GM12874 (cell line): ENCODE measurements around the gene LDB3.

Experiments
- TF ChIP-seq, protein P1 (sequence below): IDR thresholded peaks from 2 replicates; pipeline ENCODE4 v1.5.1; 2011; ENCODE audit warnings: low read depth, mild to moderate bottlenecking, control low read depth, low read length, moderate library complexity; ENCODE audit not compliant: insufficient read depth

Gene LDB3

GRCh38 chr10:86779220-86780017, 111.1 kb downstream of the LDB3 start:
- TF ChIP-seq, protein P1, sequence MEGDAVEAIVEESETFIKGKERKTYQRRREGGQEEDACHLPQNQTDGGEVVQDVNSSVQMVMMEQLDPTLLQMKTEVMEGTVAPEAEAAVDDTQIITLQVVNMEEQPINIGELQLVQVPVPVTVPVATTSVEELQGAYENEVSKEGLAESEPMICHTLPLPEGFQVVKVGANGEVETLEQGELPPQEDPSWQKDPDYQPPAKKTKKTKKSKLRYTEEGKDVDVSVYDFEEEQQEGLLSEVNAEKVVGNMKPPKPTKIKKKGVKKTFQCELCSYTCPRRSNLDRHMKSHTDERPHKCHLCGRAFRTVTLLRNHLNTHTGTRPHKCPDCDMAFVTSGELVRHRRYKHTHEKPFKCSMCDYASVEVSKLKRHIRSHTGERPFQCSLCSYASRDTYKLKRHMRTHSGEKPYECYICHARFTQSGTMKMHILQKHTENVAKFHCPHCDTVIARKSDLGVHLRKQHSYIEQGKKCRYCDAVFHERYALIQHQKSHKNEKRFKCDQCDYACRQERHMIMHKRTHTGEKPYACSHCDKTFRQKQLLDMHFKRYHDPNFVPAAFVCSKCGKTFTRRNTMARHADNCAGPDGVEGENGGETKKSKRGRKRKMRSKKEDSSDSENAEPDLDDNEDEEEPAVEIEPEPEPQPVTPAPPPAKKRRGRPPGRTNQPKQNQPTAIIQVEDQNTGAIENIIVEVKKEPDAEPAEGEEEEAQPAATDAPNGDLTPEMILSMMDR = no peak

GRCh38 chr10:86782701-86783418, 114.5 kb downstream of the LDB3 start:
- TF ChIP-seq, protein P1 = no peak

GRCh38 chr10:86785037-86785436, 116.7 kb downstream of the LDB3 start:
- TF ChIP-seq, protein P1 = no peak
